Peyer's patch (tissue), 4 donors: Measurements from ENCODE around the gene RABL3.

Source experiments
- POLR2A ChIP-seq, 2 donors: fragments of 450-650 bp; IDR thresholded peaks; one replicate each; pipeline ENCODE4 v1.5.1; 2017; ENCODE audit warnings: antibody characterized with exemption in 2 of 2, mild to moderate bottlenecking in 2 of 2, moderate library complexity in 2 of 2
- TF ChIP-seq, protein P1 (sequence below), 6 experiments: fragments of 450-650 bp in 4 of 6; fragments of 200-600 bp in 2 of 6; sonication (generic) in 1 of 6; IDR thresholded peaks; one replicate each; pipeline ENCODE4 v1.5.1; 2017 to 2019; ENCODE audit warnings: antibody characterized with exemption in 6 of 6, mild to moderate bottlenecking in 3 of 6, moderate library complexity in 1 of 6

DNA sequence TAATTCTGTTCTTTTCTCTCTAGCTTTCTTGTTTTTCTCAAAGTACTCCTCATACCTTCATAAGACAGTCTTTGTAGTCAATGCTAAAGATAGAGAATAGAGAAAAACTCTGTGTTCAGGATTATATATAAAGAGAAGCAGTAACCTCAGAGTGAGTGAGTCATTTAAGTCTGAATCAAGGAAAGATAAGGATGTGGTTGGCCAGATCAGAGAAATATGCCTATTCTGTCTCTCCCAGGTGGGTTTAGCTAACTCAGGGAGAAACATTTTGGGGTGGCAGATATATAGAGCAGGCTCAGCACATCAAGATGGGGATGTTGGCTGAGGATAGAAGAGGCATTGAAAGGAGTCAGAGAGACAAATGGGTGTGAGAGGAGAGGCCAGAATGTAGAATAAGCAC lies 31.6 kb upstream of the RABL3 start:
- TF ChIP-seq, protein P1, sequence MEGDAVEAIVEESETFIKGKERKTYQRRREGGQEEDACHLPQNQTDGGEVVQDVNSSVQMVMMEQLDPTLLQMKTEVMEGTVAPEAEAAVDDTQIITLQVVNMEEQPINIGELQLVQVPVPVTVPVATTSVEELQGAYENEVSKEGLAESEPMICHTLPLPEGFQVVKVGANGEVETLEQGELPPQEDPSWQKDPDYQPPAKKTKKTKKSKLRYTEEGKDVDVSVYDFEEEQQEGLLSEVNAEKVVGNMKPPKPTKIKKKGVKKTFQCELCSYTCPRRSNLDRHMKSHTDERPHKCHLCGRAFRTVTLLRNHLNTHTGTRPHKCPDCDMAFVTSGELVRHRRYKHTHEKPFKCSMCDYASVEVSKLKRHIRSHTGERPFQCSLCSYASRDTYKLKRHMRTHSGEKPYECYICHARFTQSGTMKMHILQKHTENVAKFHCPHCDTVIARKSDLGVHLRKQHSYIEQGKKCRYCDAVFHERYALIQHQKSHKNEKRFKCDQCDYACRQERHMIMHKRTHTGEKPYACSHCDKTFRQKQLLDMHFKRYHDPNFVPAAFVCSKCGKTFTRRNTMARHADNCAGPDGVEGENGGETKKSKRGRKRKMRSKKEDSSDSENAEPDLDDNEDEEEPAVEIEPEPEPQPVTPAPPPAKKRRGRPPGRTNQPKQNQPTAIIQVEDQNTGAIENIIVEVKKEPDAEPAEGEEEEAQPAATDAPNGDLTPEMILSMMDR (IDR thresholded peaks at IDR 0.05) = no peak
- no peak for TF ChIP-seq POLR2A (IDR thresholded peaks at IDR 0.05)
